H9 (cell line): ENCODE data around the gene IL17RE. TPM values are rescaled to one million over a fixed set of nuclear protein-coding genes. Genes with fewer than 3 reads are reported as not detected.

Source experiments
- DNase-seq: peaks from one replicate; pipeline ENCODE4 v3.0.0-alpha.2; 2017
- H2AFZ ChIP-seq: one replicate; pipeline ENCODE4 v1.6.1; 2013; ENCODE audit warnings: mild to moderate bottlenecking, low read length, control low read depth, moderate library complexity
- H2AK5ac ChIP-seq: 2 replicates; pipeline ENCODE4 v1.6.1; 2013; ENCODE audit warnings: low read length, control low read depth, mixed read lengths; ENCODE audit not compliant: insufficient read length
- H2BK120ac ChIP-seq: one replicate; pipeline ENCODE4 v1.6.1; 2013; ENCODE audit warnings: low read depth, mild to moderate bottlenecking, low read length, control low read depth, inconsistent platforms; ENCODE audit not compliant: poor library complexity, severe bottlenecking
- H2BK12ac ChIP-seq: 2 replicates; pipeline ENCODE4 v1.6.1; 2013; ENCODE audit warnings: low read length, control low read depth, mixed read lengths, low read depth; ENCODE audit not compliant: insufficient read length
- H2BK15ac ChIP-seq: 2 replicates; pipeline ENCODE4 v1.6.1; 2013; ENCODE audit warnings: low read depth, low read length, control low read depth
- H2BK20ac ChIP-seq: one replicate; pipeline ENCODE4 v1.6.1; 2013; ENCODE audit warnings: low read depth, mild to moderate bottlenecking, low read length, control low read depth, inconsistent platforms; ENCODE audit not compliant: poor library complexity, severe bottlenecking
- H2BK5ac ChIP-seq: 2 replicates; pipeline ENCODE4 v1.6.1; 2013; ENCODE audit warnings: low read length, control low read depth, mixed read lengths; ENCODE audit not compliant: insufficient read length
- H3K14ac ChIP-seq: 2 replicates; pipeline ENCODE4 v1.6.1; 2013; ENCODE audit warnings: low read length, control low read depth; ENCODE audit not compliant: insufficient read depth
- H3K18ac ChIP-seq: 2 replicates; pipeline ENCODE4 v1.6.1; 2013; ENCODE audit warnings: low read depth, mild to moderate bottlenecking, mixed read lengths, low read length, control low read depth; ENCODE audit not compliant: insufficient read length
- H3K23ac ChIP-seq: 2 replicates; pipeline ENCODE4 v1.6.1; 2013; ENCODE audit warnings: low read length, control low read depth, mixed read lengths, low read depth; ENCODE audit not compliant: insufficient read length
- H3K23me2 ChIP-seq: 2 replicates; pipeline ENCODE4 v1.6.1; 2013; ENCODE audit warnings: low read depth, mild to moderate bottlenecking, mixed read lengths, low read length, control low read depth; ENCODE audit not compliant: insufficient read length, poor library complexity, severe bottlenecking
- H3K27ac ChIP-seq: 2 replicates; pipeline ENCODE4 v1.5.1; 2013; ENCODE audit warnings: low read length, control low read depth, mixed read lengths, low read depth; ENCODE audit not compliant: insufficient read length
- H3K27me3 ChIP-seq: 2 replicates; pipeline ENCODE4 v1.6.1; 2013; ENCODE audit warnings: low read length, control low read depth, inconsistent platforms; ENCODE audit not compliant: insufficient read depth
- H3K4ac ChIP-seq: 2 replicates; pipeline ENCODE4 v1.6.1; 2013; ENCODE audit warnings: low read depth, mild to moderate bottlenecking, control low read depth, inconsistent platforms, low read length, moderate library complexity
- H3K4me1 ChIP-seq: 2 replicates; pipeline ENCODE4 v1.6.1; 2013; ENCODE audit warnings: low read length, control low read depth, inconsistent platforms; ENCODE audit not compliant: insufficient read depth
- H3K4me2 ChIP-seq: 2 replicates; pipeline ENCODE4 v1.6.1; 2013; ENCODE audit warnings: low read length, control low read depth, mixed read lengths; ENCODE audit not compliant: insufficient read length, insufficient read depth
- H3K56ac ChIP-seq: 2 replicates; pipeline ENCODE4 v1.6.1; 2013; ENCODE audit warnings: low read depth, mild to moderate bottlenecking, mixed read lengths, low read length, control low read depth; ENCODE audit not compliant: insufficient read length
- H3K79me1 ChIP-seq: 2 replicates; pipeline ENCODE4 v1.6.1; 2013; ENCODE audit warnings: low read depth, mild to moderate bottlenecking, moderate library complexity, low read length, control low read depth, inconsistent platforms; ENCODE audit not compliant: insufficient read depth, poor library complexity, severe bottlenecking
- H3K79me2 ChIP-seq: 2 replicates; pipeline ENCODE4 v1.6.1; 2013; ENCODE audit warnings: low read length, control low read depth, inconsistent platforms; ENCODE audit not compliant: insufficient read depth
- H3K9ac ChIP-seq: 2 replicates; pipeline ENCODE4 v1.6.1; 2013; ENCODE audit warnings: low read length, control low read depth, mixed read lengths; ENCODE audit not compliant: insufficient read length; ENCODE audit errors: extremely low read depth
- H3K9me3 ChIP-seq: one replicate; pipeline ENCODE4 v1.6.1; 2013; ENCODE audit warnings: low read depth, low read length, inconsistent platforms; ENCODE audit not compliant: control insufficient read depth
- H3T11ph ChIP-seq: one replicate; pipeline ENCODE4 v1.6.1; 2013; ENCODE audit warnings: mild to moderate bottlenecking, low read length, control low read depth, inconsistent platforms
- H4K20me1 ChIP-seq: one replicate; pipeline ENCODE4 v1.6.1; 2013; ENCODE audit not compliant: control insufficient read depth, insufficient read length, insufficient read depth
- H4K5ac ChIP-seq: 2 replicates; pipeline ENCODE4 v1.6.1; 2013; ENCODE audit warnings: low read depth, mild to moderate bottlenecking, mixed read lengths, low read length, control low read depth; ENCODE audit not compliant: insufficient read length
- H4K8ac ChIP-seq: replicated peaks from 2 replicates; pipeline ENCODE4 v1.6.1; 2013; ENCODE audit warnings: low read length, control low read depth, mixed read lengths, low read depth; ENCODE audit not compliant: insufficient read length
- H4K91ac ChIP-seq: 2 replicates; pipeline ENCODE4 v1.6.1; 2013; ENCODE audit warnings: low read depth, mild to moderate bottlenecking, moderate library complexity, mixed read lengths, low read length, control low read depth; ENCODE audit not compliant: insufficient read length
- H3K27ac Mint-ChIP-seq, 3 experiments: 2 replicates in 2 of 3; 3 replicates in 1 of 3; pipeline ENCODE4 v1.8.0; 2020 to 2021; ENCODE audit warnings: mixed read lengths in 3 of 3, mild to moderate bottlenecking in 1 of 3, moderate library complexity in 1 of 3
- H3K27me3 Mint-ChIP-seq: 2 replicates; pipeline ENCODE4 v1.8.0; 2021; ENCODE audit warnings: low read depth, mild to moderate bottlenecking, moderate library complexity, mixed read lengths
- H3K36me3 Mint-ChIP-seq, 3 experiments: 2 replicates in 2 of 3; 3 replicates in 1 of 3; pipeline ENCODE4 v1.8.0; 2020 to 2021; ENCODE audit warnings: low read depth in 3 of 3, mixed read lengths in 3 of 3; ENCODE audit not compliant: insufficient read depth in 1 of 3
- H3K4me1 Mint-ChIP-seq, 2 experiments: 2 replicates each; pipeline ENCODE4 v1.8.0; 2020; ENCODE audit warnings: mixed read lengths in 2 of 2
- H3K4me3 Mint-ChIP-seq, 2 experiments: 2 replicates in 1 of 2; 3 replicates in 1 of 2; pipeline ENCODE4 v1.8.0; 2020 to 2021; ENCODE audit warnings: mild to moderate bottlenecking in 2 of 2, mixed read lengths in 2 of 2, moderate library complexity in 1 of 2
- H3K9me3 Mint-ChIP-seq, 2 experiments: 2 replicates in 1 of 2; 3 replicates in 1 of 2; pipeline ENCODE4 v1.8.0; 2020; ENCODE audit warnings: mild to moderate bottlenecking in 2 of 2, mixed read lengths in 2 of 2, moderate library complexity in 1 of 2
- CTCF ChIP-seq: fragments of 200-600 bp; sonication (generic); conservative IDR thresholded peaks from 3 replicates; pipeline ENCODE4 v1.8.0; 2021; ENCODE audit warnings: antibody characterized with exemption, mild to moderate bottlenecking
- WGBS: extraction: QIAGEN DNeasy Blood & Tissue Kit; methylation state at CpG from one replicate; pipeline ENCODE4 v1.1.7; 2013; ENCODE audit warnings: missing lambda C conversion rate, low lambda C conversion rate, mixed read lengths; ENCODE audit not compliant: insufficient read length; ENCODE audit errors: extremely low coverage; 5-methylcytosine and 5-hydroxymethylcytosine counted together
- total RNA-seq: library from RNA; stranded (reverse); gene quantifications from 2 replicates; pipeline ENCODE4 v1.2.1, GENCODE V29; 2021

IL17RE gene
- total RNA-seq, 1 experiment from 2014 or later, result 2.1 TPM

DNA sequence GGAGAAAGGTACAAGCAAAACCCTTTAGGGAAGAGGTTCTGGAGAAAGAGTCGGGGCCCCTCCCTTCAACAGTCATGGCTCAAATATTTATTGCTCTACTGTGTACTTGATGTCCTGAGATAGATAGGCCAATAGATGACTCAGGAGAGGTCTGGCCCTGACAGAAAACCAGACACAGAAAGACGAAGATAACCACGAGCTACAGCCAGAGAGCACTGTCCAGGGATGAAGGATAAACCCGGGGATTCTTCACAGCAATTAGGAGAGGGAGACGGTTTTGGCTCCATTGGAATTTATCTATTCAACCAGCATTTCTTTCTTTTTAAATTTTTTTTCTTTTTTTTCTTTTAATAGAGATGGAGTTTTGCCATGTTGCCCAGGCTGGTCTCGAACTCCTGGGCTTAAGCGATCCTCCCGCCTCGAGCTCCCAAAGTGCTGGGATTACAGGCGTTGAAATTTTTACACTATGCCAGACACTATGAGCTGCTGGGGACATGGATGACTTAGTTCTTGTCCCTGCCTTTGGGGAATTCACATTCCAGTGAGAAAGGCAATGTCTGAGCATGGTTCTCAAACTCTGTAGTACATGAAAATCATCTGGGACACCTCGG is 18.0 kb upstream of the IL17RE start:
- no peaks in the 10 kb centered on the region for H3K79me2 ChIP-seq
- H3K27me3 ChIP-seq, result no peaks in the 10 kb centered on the region; the same call in 1 of the 2 replicates
- H2BK120ac ChIP-seq, result no peak overlapping the region
- H2BK20ac ChIP-seq, result no peak overlapping the region
- no peak for TF ChIP-seq CTCF
- H3K9ac ChIP-seq, result no peak overlapping the region
- no peaks in the 10 kb centered on the region for H3K4me1 ChIP-seq
- H3K18ac ChIP-seq, result no peak overlapping the region
- H4K5ac ChIP-seq, result no peak overlapping the region
- H4K20me1 ChIP-seq, result no peaks in the 10 kb centered on the region
- WGBS, result no CpG with 5 or more reads among the region's 11 CpGs
- no peak overlapping the region for H2AK5ac ChIP-seq
- no peak for DNase-seq
- no peak overlapping the region for H3K14ac ChIP-seq
- no peak overlapping the region for H4K91ac ChIP-seq
- H3K79me1 ChIP-seq, result no peaks in the 10 kb centered on the region
- no peak overlapping the region for H2BK15ac ChIP-seq
- H4K8ac ChIP-seq, result no peak overlapping the region
- no peaks in the 10 kb centered on the region for H3K9me3 ChIP-seq
- H2BK5ac ChIP-seq, result no peak overlapping the region
- H2AFZ ChIP-seq, result no peak overlapping the region
- H3K4me3 Mint-ChIP-seq, result no peak overlapping the region
- no peaks in the 10 kb centered on the region for H3K9me3 Mint-ChIP-seq
- H3K27ac Mint-ChIP-seq, result peak overlapping the region in 2 of 3 experiments; percentile 55 to 77; a peak in 3 of 7 replicates
- H3K36me3 Mint-ChIP-seq, result no peaks in the 10 kb centered on the region
- no peak overlapping the region for H3K23ac ChIP-seq
- no peak overlapping the region for H2BK12ac ChIP-seq
- H3K27me3 Mint-ChIP-seq, result no peaks in the 10 kb centered on the region; the same call in 1 of the 2 replicates
- no peak overlapping the region for H3K56ac ChIP-seq
- peaks cover 4 to 6% of the 10 kb centered on the region in 2 experiments for H3K4me1 Mint-ChIP-seq
- no peak overlapping the region for H3T11ph ChIP-seq
- no peaks in the 10 kb centered on the region for H3K23me2 ChIP-seq
- no peak overlapping the region for H3K4ac ChIP-seq
- no peak overlapping the region for H3K27ac ChIP-seq
- H3K4me2 ChIP-seq, result no peak overlapping the region
